Kidney epithelial cell (primary cell): ENCODE data around the gene AANAT. TPM values are rescaled to one million over a fixed set of nuclear protein-coding genes. Genes with fewer than 3 reads are reported as not detected.

Source experiments
- DNase-seq: peaks from one replicate; pipeline ENCODE4 v3.0.0-alpha.2; 2010; ENCODE audit warnings: low read depth
- H3K27me3 ChIP-seq: 2 replicates; pipeline ENCODE4 v1.6.0; 2011; ENCODE audit warnings: low read length; ENCODE audit not compliant: control insufficient read depth, insufficient read depth
- H3K36me3 ChIP-seq: 2 replicates; pipeline ENCODE4 v1.5.1; 2011; ENCODE audit warnings: low read length; ENCODE audit not compliant: control insufficient read depth, insufficient read depth
- H3K4me3 ChIP-seq: 2 replicates; pipeline ENCODE4 v1.5.1; 2011; ENCODE audit warnings: low read depth, mild to moderate bottlenecking, control low read depth, low read length
- CTCF ChIP-seq: IDR thresholded peaks from 2 replicates; pipeline ENCODE4 v1.5.1; 2011; ENCODE audit warnings: mild to moderate bottlenecking, moderate library complexity, low read length, control low read depth, inconsistent platforms; ENCODE audit not compliant: insufficient read depth, poor library complexity, severe bottlenecking
- total RNA-seq: library from RNA; depleted of rRNA; stranded (reverse); fragments of >200 nt; gene quantifications from 2 replicates; pipeline ENCODE4 v1.2.3, GENCODE V29; 2015

Gene AANAT
- total RNA-seq, 1 donor from 2014 or later: not detected

GRCh38 chr17:76491271-76492122, 24.1 kb downstream of the AANAT start:
- no peak for TF ChIP-seq CTCF
- Histone ChIP-seq H3K4me3 (no peak overlapping the region), H3K27me3 (no peaks in the 10 kb centered on the region), H3K36me3 (peaks cover 1% of the 10 kb centered on the region)
- no peak for DNase-seq

- Histone ChIP-seq H3K4me3 (no peak overlapping the region), H3K27me3 (no peaks in the 10 kb centered on the region), H3K36me3 (peaks cover 1% of the 10 kb centered on the region)
- no peak for TF ChIP-seq CTCF
- no peak for DNase-seq
Measured at GRCh38 chr17:76492123-76492988, 25.0 kb downstream of the AANAT start.

GRCh38 chr17:76492989-76493501, 25.6 kb downstream of the AANAT start:
- no peak for TF ChIP-seq CTCF
- Histone ChIP-seq H3K4me3 (no peak overlapping the region), H3K36me3 (peaks cover 1% of the 10 kb centered on the region), H3K27me3 (no peaks in the 10 kb centered on the region)
- DNase-seq: no peak

GRCh38 chr17:76493505-76494167, 26.2 kb downstream of the AANAT start:
- no peak for TF ChIP-seq CTCF
- no peaks in the 10 kb centered on the region for H3K27me3 ChIP-seq
- no peak overlapping the region for H3K4me3 ChIP-seq
- H3K36me3 ChIP-seq: peaks cover 1% of the 10 kb centered on the region
- DNase-seq: no peak

GRCh38 chr17:76495663-76496400, 28.4 kb downstream of the AANAT start:
- Histone ChIP-seq H3K36me3 (peaks cover 1% of the 10 kb centered on the region), H3K4me3 (no peak overlapping the region), H3K27me3 (no peaks in the 10 kb centered on the region)
- no peak for TF ChIP-seq CTCF
- DNase-seq: no peak
